GM18868 (cell line): Measurements from ENCODE around the gene LRRC41.
"Not testable (repeated sequence)": the region's sequence is repeated elsewhere in the genome, so short reads cannot be mapped to it uniquely, and the experiment has no call there.

Source experiments
- ATAC-seq: cut with Tn5 transposase; IDR thresholded peaks from one replicate; pipeline ENCODE4 v1.9.1; 2021; ENCODE audit warnings: mild to moderate bottlenecking, moderate library complexity; ENCODE audit not compliant: unreplicated experiment

The LRRC41 gene

GRCh38 chr1:46244656-46245371, 58.6 kb downstream of the LRRC41 start:
- no peak for ATAC-seq

- not testable (repeated sequence) for ATAC-seq
These were observed 59.6 kb downstream of the LRRC41 start for GRCh38 chr1:46243831-46244230.

DNA sequence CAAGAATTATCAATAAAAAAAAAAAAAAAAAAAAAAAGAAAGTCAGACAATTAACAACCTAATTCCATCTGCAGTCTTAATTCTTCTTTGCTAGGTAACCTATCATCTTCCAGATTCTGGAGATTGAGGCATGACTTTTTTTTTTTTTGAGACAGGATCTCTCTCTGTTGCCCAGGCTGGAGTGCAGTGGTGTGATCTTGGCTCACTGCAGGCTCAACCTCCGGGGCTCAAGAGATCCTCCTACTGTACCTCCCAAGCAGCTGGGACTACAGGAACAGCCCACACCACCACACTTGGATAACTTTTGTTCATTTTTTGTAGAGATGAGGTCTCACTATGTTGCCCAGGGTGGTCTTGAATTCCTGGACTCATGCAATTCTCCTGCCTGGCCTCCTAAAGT, 60.5 kb downstream of the LRRC41 start:
- ATAC-seq: no peak

DNA sequence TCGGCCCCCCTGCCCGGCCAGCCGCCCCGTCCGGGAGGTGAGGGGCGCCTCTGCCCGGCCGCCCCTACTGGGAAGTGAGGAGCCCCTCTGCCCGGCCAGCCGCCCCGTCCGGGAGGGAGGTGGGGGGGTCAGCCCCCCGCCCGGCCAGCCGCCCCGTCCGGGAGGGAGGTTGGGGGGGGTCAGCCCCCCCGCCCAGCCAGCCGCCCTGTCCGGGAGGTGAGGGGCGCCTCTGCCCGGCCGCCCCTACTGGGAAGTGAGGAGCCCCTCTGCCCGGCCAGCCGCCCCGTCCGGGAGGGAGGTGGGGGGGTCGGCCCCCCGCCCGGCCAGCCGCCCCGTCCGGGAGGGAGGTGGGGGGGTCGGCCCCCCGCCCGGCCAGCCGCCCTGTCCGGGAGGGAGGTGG, 61.7 kb downstream of the LRRC41 start:
- ATAC-seq: not testable (repeated sequence)

DNA sequence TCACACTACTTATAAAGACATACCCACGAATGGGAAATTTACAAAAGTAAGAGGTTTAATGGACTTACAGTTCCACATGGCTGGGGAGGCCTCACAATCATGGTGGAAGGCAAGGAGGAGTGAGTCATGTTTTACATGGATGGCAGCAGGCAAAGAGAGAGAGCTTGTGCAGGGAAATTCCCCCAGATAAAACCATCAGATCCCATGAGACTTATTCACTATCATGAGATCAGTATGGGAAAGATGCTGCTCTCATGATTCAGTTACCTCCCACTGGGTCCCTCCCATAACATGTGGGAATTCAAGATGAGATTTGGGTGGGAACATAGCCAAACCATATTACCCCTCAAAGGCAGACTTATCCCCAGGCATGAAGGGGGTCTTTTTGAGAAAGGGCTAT, 64.6 kb downstream of the LRRC41 start:
- ATAC-seq: not testable (repeated sequence)

- no peak for ATAC-seq
These were observed 66.5 kb downstream of the LRRC41 start for GRCh38 chr1:46236882-46237281.

- not testable (repeated sequence) for ATAC-seq
These were observed 72.2 kb downstream of the LRRC41 start for GRCh38 chr1:46231231-46231630.
